Lower lobe of right lung (tissue), 2 donors: ENCODE measurements around the gene CYBRD1. TPM values are rescaled to one million over a fixed set of nuclear protein-coding genes. Genes with fewer than 3 reads are reported as not detected.

ENCODE experiments used
- ATAC-seq, 2 donors: fragments of 200-7000 bp; cut with Tn5 transposase; one replicate each; pipeline ENCODE4 v1.9.1; 2020 to 2022; ENCODE audit warnings: mild to moderate bottlenecking in 2 of 2, moderate library complexity in 2 of 2
- DNase-seq: peaks from one replicate; pipeline ENCODE4 v3.0.0-alpha.2; 2020
- H3K27ac ChIP-seq: fragments of 200-600 bp; one replicate; pipeline ENCODE4 v1.8.0; 2022
- H3K27me3 ChIP-seq: fragments of 200-600 bp; one replicate; pipeline ENCODE4 v1.8.0; 2022; ENCODE audit warnings: low read depth
- H3K36me3 ChIP-seq: fragments of 200-600 bp; one replicate; pipeline ENCODE4 v1.8.0; 2022; ENCODE audit warnings: mild to moderate bottlenecking
- H3K4me1 ChIP-seq: fragments of 200-600 bp; one replicate; pipeline ENCODE4 v1.8.0; 2022
- H3K4me3 ChIP-seq: fragments of 200-600 bp; one replicate; pipeline ENCODE4 v1.8.0; 2022; ENCODE audit warnings: mild to moderate bottlenecking
- H3K9me3 ChIP-seq: fragments of 200-600 bp; one replicate; pipeline ENCODE4 v1.8.0; 2022
- intact Hi-C: fragments of 100-400 bp; cut with DNase I; formaldehyde crosslinking; loops from one replicate; pipeline ENCODE4 v1.11.0; 2022
- total RNA-seq: library from RNA; stranded (reverse); fragmentation: NEBNext Ultra II Directional; extraction: Animal tissue kit (Norgen Biotek cat#: 25700); gene quantifications from one replicate; pipeline ENCODE4 v1.2.1, GENCODE V29; 2021
- TF ChIP-seq, protein P1 (sequence below): fragments of 200-600 bp; IDR thresholded peaks from one replicate; pipeline ENCODE4 v1.8.0; 2022; ENCODE audit warnings: antibody characterized with exemption, mild to moderate bottlenecking
- donor health status: DM: no; HTN: yes; CAD: no; lungs with severe emphysema.

The CYBRD1 gene
- total RNA-seq, 1 donor from 2014 or later: 262 TPM

GRCh38 chr2:171578127-171578803 lies 56.0 kb downstream of the CYBRD1 start:
- Histone ChIP-seq H3K27ac (no peak overlapping the region), H3K27me3 (no peaks in the 10 kb centered on the region), H3K36me3 (no peaks in the 10 kb centered on the region), H3K9me3 (no peaks in the 10 kb centered on the region), H3K4me1 (no peaks in the 10 kb centered on the region), H3K4me3 (no peak overlapping the region)
- no peak for DNase-seq
- ATAC-seq: no peak
- TF ChIP-seq, protein P1, sequence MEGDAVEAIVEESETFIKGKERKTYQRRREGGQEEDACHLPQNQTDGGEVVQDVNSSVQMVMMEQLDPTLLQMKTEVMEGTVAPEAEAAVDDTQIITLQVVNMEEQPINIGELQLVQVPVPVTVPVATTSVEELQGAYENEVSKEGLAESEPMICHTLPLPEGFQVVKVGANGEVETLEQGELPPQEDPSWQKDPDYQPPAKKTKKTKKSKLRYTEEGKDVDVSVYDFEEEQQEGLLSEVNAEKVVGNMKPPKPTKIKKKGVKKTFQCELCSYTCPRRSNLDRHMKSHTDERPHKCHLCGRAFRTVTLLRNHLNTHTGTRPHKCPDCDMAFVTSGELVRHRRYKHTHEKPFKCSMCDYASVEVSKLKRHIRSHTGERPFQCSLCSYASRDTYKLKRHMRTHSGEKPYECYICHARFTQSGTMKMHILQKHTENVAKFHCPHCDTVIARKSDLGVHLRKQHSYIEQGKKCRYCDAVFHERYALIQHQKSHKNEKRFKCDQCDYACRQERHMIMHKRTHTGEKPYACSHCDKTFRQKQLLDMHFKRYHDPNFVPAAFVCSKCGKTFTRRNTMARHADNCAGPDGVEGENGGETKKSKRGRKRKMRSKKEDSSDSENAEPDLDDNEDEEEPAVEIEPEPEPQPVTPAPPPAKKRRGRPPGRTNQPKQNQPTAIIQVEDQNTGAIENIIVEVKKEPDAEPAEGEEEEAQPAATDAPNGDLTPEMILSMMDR: no peak
- intact Hi-C loops: no loop called here

- ATAC-seq (no peak), DNase-seq (no peak)
- TF ChIP-seq, protein P1: no peak
- Histone ChIP-seq H3K27ac (no peak overlapping the region), H3K9me3 (no peaks in the 10 kb centered on the region), H3K36me3 (no peaks in the 10 kb centered on the region), H3K27me3 (peaks cover under 1% of the 10 kb centered on the region), H3K4me1 (no peaks in the 10 kb centered on the region), H3K4me3 (no peak overlapping the region)
- intact Hi-C loops: no loop called here
These were observed 57.2 kb downstream of the CYBRD1 start for GRCh38 chr2:171579481-171579880.

DNA sequence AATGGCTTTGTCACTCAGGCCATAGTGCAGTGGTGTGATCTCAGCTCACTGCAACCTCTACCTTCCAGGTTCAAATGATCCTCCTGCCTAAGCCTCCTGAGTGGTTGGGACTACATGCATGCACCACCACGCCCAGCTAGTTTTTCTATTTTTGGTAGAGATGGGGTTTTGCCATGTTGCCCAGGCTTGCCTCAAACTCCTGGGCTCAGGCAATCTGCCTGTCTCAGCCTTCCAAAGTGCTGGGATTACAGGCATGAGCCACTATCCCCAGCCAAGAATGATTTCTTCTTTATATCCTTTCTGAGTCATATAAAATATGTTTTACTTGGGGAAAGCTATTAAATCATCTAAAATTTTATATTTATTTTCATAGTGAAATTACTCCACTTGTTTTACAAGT lies 61.3 kb downstream of the CYBRD1 start:
- Histone ChIP-seq H3K27ac (no peak overlapping the region), H3K9me3 (no peaks in the 10 kb centered on the region), H3K4me3 (no peak overlapping the region), H3K4me1 (no peaks in the 10 kb centered on the region), H3K27me3 (peaks cover 8% of the 10 kb centered on the region), H3K36me3 (no peaks in the 10 kb centered on the region)
- TF ChIP-seq, protein P1: no peak
- DNase-seq (no peak), ATAC-seq (no peak)
- intact Hi-C loops: no loop called here

DNA sequence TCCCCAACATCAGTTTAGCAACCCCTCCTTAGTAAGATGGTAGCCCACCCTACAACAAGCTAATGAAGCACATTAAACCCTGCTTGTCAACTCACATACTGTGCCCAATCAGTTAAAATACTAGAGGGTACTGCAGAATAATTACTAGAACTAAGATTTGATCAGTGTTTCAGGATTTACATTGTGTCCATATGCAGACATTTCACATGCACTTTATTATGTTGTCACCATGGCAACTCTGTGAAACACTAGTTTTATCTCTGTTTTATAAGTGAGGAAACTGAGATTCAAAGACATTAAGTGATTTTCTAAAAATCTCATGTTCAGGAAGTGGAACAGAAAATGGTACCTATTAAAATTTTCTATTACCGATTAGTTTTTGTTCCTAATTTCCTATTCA lies 61.7 kb downstream of the CYBRD1 start:
- Histone ChIP-seq H3K36me3 (no peaks in the 10 kb centered on the region), H3K4me3 (no peak overlapping the region), H3K4me1 (no peaks in the 10 kb centered on the region), H3K27ac (no peak overlapping the region), H3K9me3 (no peaks in the 10 kb centered on the region), H3K27me3 (peaks cover 8% of the 10 kb centered on the region)
- DNase-seq (no peak), ATAC-seq (no peak)
- intact Hi-C loops: no loop called here
- TF ChIP-seq, protein P1: no peak

GRCh38 chr2:171587132-171587531 lies 64.9 kb downstream of the CYBRD1 start:
- Histone ChIP-seq H3K9me3 (no peaks in the 10 kb centered on the region), H3K4me1 (no peaks in the 10 kb centered on the region), H3K27me3 (peaks cover 8% of the 10 kb centered on the region), H3K27ac (no peak overlapping the region), H3K4me3 (no peak overlapping the region), H3K36me3 (no peaks in the 10 kb centered on the region)
- DNase-seq (no peak), ATAC-seq (no peak)
- intact Hi-C loops: no loop called here
- TF ChIP-seq, protein P1: no peak
